ENCODE results near the gene PCED1B.

- no peak for TF ChIP-seq CTCF (IDR thresholded peaks at IDR 0.05)
- TF ChIP-seq POLR2A (IDR thresholded peaks at IDR 0.05), result no peak
- no peak for TF ChIP-seq POLR2AphosphoS5 (IDR thresholded peaks at IDR 0.05)
- TF ChIP-seq EP300 (IDR thresholded peaks at IDR 0.05), result no peak
Measured at GRCh38 chr12:47107446-47107845, 28.0 kb downstream of the PCED1B start.

Measured in upper lobe of left lung (tissue), 4 donors.